CD4-positive, alpha-beta memory T cell (primary cell): ENCODE data around the gene SLC8A3. TPM values are rescaled to one million over a fixed set of nuclear protein-coding genes. Genes with fewer than 3 reads are reported as not detected.

Experiments used
- CTCF ChIA-PET: fragments of 350-600 bp; sonication (Branson Sonifier 250); formaldehyde crosslinking; loops from one replicate; lab custom pipeline; 2021; ENCODE audit warnings: inconsistent platforms; ENCODE audit not compliant: partially characterized antibody; lab: Charles Lee
- POLR2A ChIA-PET: fragments of 350-600 bp; sonication (Branson Sonifier 250); formaldehyde crosslinking; loops from one replicate; lab custom pipeline; 2021; ENCODE audit not compliant: partially characterized antibody; lab: Charles Lee
- DNase-seq, 5 donors: peaks; one replicate each; pipeline versions ENCODE4 v3.0.0 to v3.0.0-alpha.2; 2020 to 2022; ENCODE audit warnings: mixed read lengths in 1 of 5
- H3K27ac ChIP-seq: one replicate; pipeline ENCODE4 v1.7.0; 2013; ENCODE audit warnings: low read depth, low read length
- H3K27me3 ChIP-seq: 2 replicates; pipeline ENCODE4 v1.7.0; 2013; ENCODE audit warnings: mild to moderate bottlenecking, low read length, moderate library complexity; ENCODE audit not compliant: insufficient read depth
- H3K36me3 ChIP-seq: 2 replicates; pipeline ENCODE4 v1.7.0; 2013; ENCODE audit warnings: mild to moderate bottlenecking, low read length, moderate library complexity; ENCODE audit not compliant: insufficient read depth
- H3K4me1 ChIP-seq: 2 replicates; pipeline ENCODE4 v1.7.0; 2013; ENCODE audit warnings: mild to moderate bottlenecking, low read length, moderate library complexity; ENCODE audit not compliant: insufficient read depth
- H3K4me3 ChIP-seq, 2 donors: one replicate each; pipeline ENCODE4 v1.7.0; 2013; ENCODE audit warnings: low read length in 2 of 2, mild to moderate bottlenecking in 1 of 2
- H3K9me3 ChIP-seq, 2 donors: one replicate each; pipeline ENCODE4 v1.7.0; 2013; ENCODE audit warnings: low read length in 2 of 2, control low read depth in 1 of 2; ENCODE audit not compliant: control insufficient read depth in 1 of 2
- H3K27ac Mint-ChIP-seq, 7 donors: one replicate each; pipeline ENCODE4 v1.8.0; 2020 to 2021; ENCODE audit warnings: mixed read lengths in 7 of 7, mild to moderate bottlenecking in 6 of 7, inconsistent platforms in 3 of 7, moderate library complexity in 3 of 7
- H3K27me3 Mint-ChIP-seq, 2 donors: one replicate each; pipeline ENCODE4 v1.8.0; 2020 to 2021; ENCODE audit warnings: mixed read lengths in 2 of 2
- H3K36me3 Mint-ChIP-seq, 2 donors: one replicate each; pipeline ENCODE4 v1.8.0; 2020 to 2021; ENCODE audit warnings: mixed read lengths in 2 of 2, inconsistent platforms in 1 of 2, mild to moderate bottlenecking in 1 of 2
- H3K4me1 Mint-ChIP-seq, 4 donors: one replicate each; pipeline ENCODE4 v1.8.0; 2020 to 2021; ENCODE audit warnings: mixed read lengths in 4 of 4, mild to moderate bottlenecking in 1 of 4
- H3K4me3 Mint-ChIP-seq, 8 donors: one replicate each; pipeline ENCODE4 v1.8.0; 2020 to 2021; ENCODE audit warnings: mixed read lengths in 8 of 8, mild to moderate bottlenecking in 7 of 8, moderate library complexity in 6 of 8, inconsistent platforms in 3 of 8
- H3K9me3 Mint-ChIP-seq, 8 donors: one replicate each; pipeline ENCODE4 v1.8.0; 2020 to 2021; ENCODE audit warnings: mixed read lengths in 8 of 8, mild to moderate bottlenecking in 5 of 8, inconsistent platforms in 3 of 8, moderate library complexity in 1 of 8
- intact Hi-C: fragments of 100-400 bp; cut with micrococcal nuclease; formaldehyde crosslinking; loops from one replicate; pipeline ENCODE4 v1.15.1; 2023
- polyA plus RNA-seq, 2 donors: library from polyadenylated mRNA; unstranded; fragments of 300-500 nt; fragmentation: Illumina TruSeq; gene quantifications; one replicate each; pipeline ENCODE4 v1.2.3, GENCODE V29; 2021
- total RNA-seq, 2 experiments: library from RNA; stranded (reverse); gene quantifications; one replicate each; pipeline ENCODE4 v1.2.3, GENCODE V29; 2021

SLC8A3 gene
- total and polyA plus RNA-seq, 4 experiments from 2014 or later: not detected

DNA sequence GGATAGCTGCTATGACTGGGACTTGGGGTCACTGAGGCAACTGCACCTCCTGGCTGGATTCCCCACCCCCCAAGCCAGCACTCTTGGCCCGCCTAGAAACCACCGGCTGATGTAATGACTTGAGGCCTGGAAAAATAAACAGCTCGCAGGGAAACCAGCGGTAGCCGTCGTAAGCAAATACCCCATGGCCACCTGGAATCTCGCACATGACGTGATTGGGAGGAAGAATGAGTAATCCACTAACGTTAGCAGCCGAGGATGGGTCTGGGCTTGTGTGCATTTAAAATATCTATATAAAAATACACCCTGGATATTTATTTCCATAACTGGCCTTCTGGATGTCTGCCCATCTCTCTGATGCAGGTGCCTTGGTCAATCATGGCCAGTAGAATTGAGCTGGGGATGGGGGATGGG, 189.5 kb downstream of the SLC8A3 start:
- H3K27ac ChIP-seq: no peak overlapping the region
- DNase-seq: no peak
- no peak overlapping the region for H3K4me3 ChIP-seq
- no peaks in the 10 kb centered on the region for H3K4me1 ChIP-seq
- intact Hi-C loops: no loop called here
- Mint-ChIP-seq H3K27ac (no peak overlapping the region), H3K9me3 (no peaks in the 10 kb centered on the region), H3K4me1 (no peaks in the 10 kb centered on the region), H3K4me3 (no peak overlapping the region), H3K36me3 (no peaks in the 10 kb centered on the region), H3K27me3 (peaks cover 4 to 5% of the 10 kb centered on the region in 2 donors)
- no peaks in the 10 kb centered on the region for H3K9me3 ChIP-seq
- CTCF ChIA-PET: no interaction called here
- no peaks in the 10 kb centered on the region for H3K27me3 ChIP-seq
- H3K36me3 ChIP-seq: no peaks in the 10 kb centered on the region
- POLR2A ChIA-PET: no interaction called here

DNA sequence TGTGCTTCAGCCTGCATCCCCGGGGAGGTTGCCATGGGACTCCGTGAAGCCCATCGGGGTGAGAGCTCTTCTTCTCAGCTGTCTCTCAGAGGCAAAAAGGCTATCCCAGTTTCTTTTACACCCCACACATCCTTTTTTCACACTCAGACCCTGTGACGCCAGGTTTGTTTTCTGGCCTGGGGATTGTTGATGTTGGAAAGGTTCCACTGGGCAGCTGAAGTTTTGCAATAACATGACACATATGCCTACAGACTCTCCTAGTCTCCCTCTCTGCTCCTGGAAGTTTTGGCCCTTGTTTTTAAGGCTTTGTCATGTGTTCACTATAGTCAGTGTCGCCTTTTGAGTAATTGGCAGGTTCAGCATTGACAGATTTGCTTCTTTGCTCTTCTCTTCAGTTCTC, 190.9 kb downstream of the SLC8A3 start:
- ChIA-PET POLR2A (no interaction called here), CTCF (no interaction called here)
- Mint-ChIP-seq H3K9me3 (peaks cover 0 to 2% (median 0%) of the 10 kb centered on the region in 8 donors), H3K4me1 (no peaks in the 10 kb centered on the region), H3K27me3 (peaks cover 6 to 10% of the 10 kb centered on the region in 2 donors), H3K27ac (no peak overlapping the region), H3K36me3 (no peaks in the 10 kb centered on the region), H3K4me3 (no peak overlapping the region)
- no peak overlapping the region for H3K4me3 ChIP-seq
- intact Hi-C loops: no loop called here
- no peak overlapping the region for H3K27ac ChIP-seq
- H3K4me1 ChIP-seq: no peaks in the 10 kb centered on the region
- no peak for DNase-seq
- no peaks in the 10 kb centered on the region for H3K36me3 ChIP-seq
- H3K9me3 ChIP-seq: no peaks in the 10 kb centered on the region
- H3K27me3 ChIP-seq: no peaks in the 10 kb centered on the region

DNA sequence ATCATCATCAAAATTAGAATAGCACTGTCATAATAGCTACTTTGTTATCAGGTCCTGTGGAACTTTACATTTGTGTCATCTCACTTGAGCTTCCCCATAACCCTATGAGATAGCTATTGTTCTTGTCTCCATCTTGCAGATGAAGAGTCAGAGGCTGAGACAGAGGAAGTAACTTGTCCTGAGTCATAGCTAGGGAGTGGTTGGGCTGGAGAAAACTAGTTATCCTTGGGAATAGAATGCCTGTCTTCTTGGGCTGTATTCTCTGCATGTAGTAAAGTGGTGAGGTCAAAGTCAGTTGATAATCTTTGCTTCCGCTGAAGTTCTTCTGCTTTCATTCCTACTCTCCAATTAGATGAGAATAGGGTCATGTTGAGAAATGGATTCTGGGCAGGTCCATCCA, 192.5 kb downstream of the SLC8A3 start:
- peaks cover 9 to 10% of the 10 kb centered on the region in 2 donors for H3K27me3 Mint-ChIP-seq
- Histone ChIP-seq H3K4me3 (no peak overlapping the region), H3K36me3 (no peaks in the 10 kb centered on the region), H3K27me3 (no peaks in the 10 kb centered on the region), H3K4me1 (no peaks in the 10 kb centered on the region), H3K27ac (no peak overlapping the region), H3K9me3 (no peaks in the 10 kb centered on the region)
- intact Hi-C loops: no loop called here
- H3K4me1 Mint-ChIP-seq: no peaks in the 10 kb centered on the region
- ChIA-PET CTCF (no interaction called here), POLR2A (no interaction called here)
- no peak overlapping the region for H3K27ac Mint-ChIP-seq
- peaks cover 0 to 5% (median 0%) of the 10 kb centered on the region in 8 donors for H3K9me3 Mint-ChIP-seq
- no peaks in the 10 kb centered on the region for H3K36me3 Mint-ChIP-seq
- DNase-seq: no peak
- H3K4me3 Mint-ChIP-seq: no peak overlapping the region

Other genes with a start within 250 kb of the SLC8A3 start
- gene COX16, start 170.7 kb upstream of the SLC8A3 start, total RNA-seq: 10 to 100 TPM; 24.5 to 26.2 TPM
- gene COX16, start 170.7 kb upstream of the SLC8A3 start, polyA plus RNA-seq: 10 to 100 TPM; 56.6 to 58.5 TPM
- gene SYNJ2BP, start 228.1 kb upstream of the SLC8A3 start, total RNA-seq: 10 to 100 TPM; 17.0 to 19.8 TPM
- gene SYNJ2BP, start 228.1 kb upstream of the SLC8A3 start, polyA plus RNA-seq: 10 to 100 TPM; 13.4 to 19.2 TPM